Measurements from ENCODE around the gene ST8SIA1. TPM values are rescaled to one million over a fixed set of nuclear protein-coding genes. Genes with fewer than 3 reads are reported as not detected.

Gene ST8SIA1
- total RNA-seq, 1 donor from 2014 or later = 1.8 TPM

Other genes starting within 250 kb of the ST8SIA1 start
- 32.8 and 86.9 TPM in 2 replicates for gene C2CD5, start 209.8 kb upstream of the ST8SIA1 start, total RNA-seq (ENCODE audit: low replicate concordance)

Measured in neural progenitor cell (in vitro differentiated cells).